ENCODE results near the gene UBL4A. TPM values are rescaled to one million over a fixed set of nuclear protein-coding genes. Genes with fewer than 3 reads are reported as not detected.

The UBL4A gene
- polyA plus RNA-seq, 1 of the 3 experiments (the other 2 are of a cell fraction) = 27.8 TPM

DNA sequence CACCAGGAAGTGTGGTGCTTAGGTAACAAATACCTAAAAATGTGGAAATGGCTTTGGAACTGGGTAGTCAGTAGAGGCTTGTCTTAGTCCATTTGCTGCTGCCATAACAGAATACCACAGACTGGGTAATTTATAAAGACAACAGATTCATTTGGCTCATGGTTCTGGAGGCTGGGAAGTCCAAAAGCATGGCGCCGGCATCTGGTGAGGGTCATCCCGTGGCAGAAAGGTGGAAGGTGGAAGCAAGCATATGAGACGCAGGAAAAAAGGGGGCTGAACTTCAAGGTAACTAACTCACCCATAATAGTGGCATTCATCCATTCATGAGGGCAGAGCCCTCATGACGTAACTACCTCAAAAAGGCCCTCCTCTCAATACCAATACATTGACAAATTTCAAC lies 23.0 kb upstream of the UBL4A start:
- no peak overlapping the region for H3K4me3 ChIP-seq (ENCODE audit: low read depth in 2 of 2, low read length in 1 of 2)
- no peaks in the 10 kb centered on the region for H3F3A ChIP-seq (replicated peaks; ENCODE audit: insufficient read depth)
- DNase-seq = no peak
- no peaks in the 10 kb centered on the region for H4K20me1 ChIP-seq (ENCODE audit: insufficient read depth)
- H3K4me1 ChIP-seq (ENCODE audit: control insufficient read depth in 1 of 2, insufficient read depth in 2 of 2, low read depth in 1 of 2, low read length in 1 of 2) = no peaks in the 10 kb centered on the region
- ChIA-PET CTCF (no interaction called here), POLR2A (no interaction called here)
- no peaks in the 10 kb centered on the region for H3K9me2 ChIP-seq
- H3K27me3 ChIP-seq (ENCODE audit: insufficient read depth) = no peaks in the 10 kb centered on the region; the same call in 1 of the 2 replicates
- H2AFZ ChIP-seq (ENCODE audit: low read depth) = no peak overlapping the region
- H3K27ac ChIP-seq (ENCODE audit: low read depth in 2 of 2, low read length in 1 of 2) = no peak overlapping the region
- no peak overlapping the region for H3K4me2 ChIP-seq
- WGBS (ENCODE audit: low lambda C conversion rate) = 69% methylated on average over 5 of the region's 5 CpGs
- H3K9me3 ChIP-seq = no peaks in the 10 kb centered on the region
- H3K79me2 ChIP-seq (ENCODE audit: insufficient read depth) = no peaks in the 10 kb centered on the region
- no peak overlapping the region for H3K9ac ChIP-seq
- H3K36me3 ChIP-seq (replicated peaks in 1 of 2; ENCODE audit: control insufficient read depth in 1 of 2, insufficient read depth in 2 of 2, low read length in 1 of 2) = no peaks in the 10 kb centered on the region
- TF ChIP-seq RFX5 (IDR thresholded peaks at IDR 0.05; ENCODE audit: low read length) = no peak
- TF ChIP-seq POLR2AphosphoS5 (IDR thresholded peaks at IDR 0.05; ENCODE audit: low read depth, low read length) = no peak
- TF ChIP-seq GABPA (IDR thresholded peaks at IDR 0.05; ENCODE audit: low read depth) = no peak
- no peak for TF ChIP-seq CHD2 (IDR thresholded peaks at IDR 0.05; ENCODE audit: low read length, partially characterized antibody)
- no peak for TF ChIP-seq RCOR1 (IDR thresholded peaks at IDR 0.05; ENCODE audit: low read length)
- no peak for TF ChIP-seq SMC3 (IDR thresholded peaks at IDR 0.05; ENCODE audit: low read depth, low read length)

DNA sequence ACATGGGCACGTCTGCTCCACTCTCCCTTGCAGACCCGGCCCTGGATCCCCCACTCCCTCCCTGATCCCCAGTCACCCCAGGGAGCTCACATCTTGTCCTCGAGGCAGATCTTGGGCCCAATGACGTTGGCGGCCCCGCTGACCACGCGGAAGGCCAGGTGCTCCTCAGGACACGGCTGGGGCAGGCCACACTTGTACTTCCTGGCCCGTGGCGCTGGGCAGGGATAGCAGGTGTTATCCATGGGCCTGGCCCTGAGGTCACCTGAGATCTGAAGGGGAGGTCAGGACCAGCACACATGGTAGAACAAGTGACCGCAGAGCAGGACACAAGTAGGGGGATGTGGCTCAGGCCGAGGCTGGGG lies 21.9 kb upstream of the UBL4A start:
- POLR2A ChIA-PET = no interaction called here
- H3K9ac ChIP-seq = no peak overlapping the region
- TF ChIP-seq EZH2phosphoT487 (IDR thresholded peaks at IDR 0.05; ENCODE audit: borderline replicate concordance, low read depth) (no peak), MXI1 (IDR thresholded peaks at IDR 0.05; ENCODE audit: low read depth, low read length) (no peak), MEF2A (IDR thresholded peaks at IDR 0.05; ENCODE audit: borderline replicate concordance, low read depth) (no peak), EP300 (IDR thresholded peaks at IDR 0.05; ENCODE audit: borderline replicate concordance in 1 of 2, low read depth in 1 of 2, low read length in 1 of 2) (no peak), NRF1 (IDR thresholded peaks at IDR 0.05; ENCODE audit: low read depth, low read length) (no peak)
- no peak overlapping the region for H3K4me2 ChIP-seq
- H2AFZ ChIP-seq (ENCODE audit: low read depth) = no peak overlapping the region
- H3K9me3 ChIP-seq = no peaks in the 10 kb centered on the region
- 41% methylated on average over 8 of the region's 13 CpGs for WGBS (ENCODE audit: low lambda C conversion rate)
- H3K27ac ChIP-seq (ENCODE audit: low read depth in 2 of 2, low read length in 1 of 2) = no peak overlapping the region
- DNase-seq = no peak
- H4K20me1 ChIP-seq (ENCODE audit: insufficient read depth) = no peaks in the 10 kb centered on the region
- no peaks in the 10 kb centered on the region for H3K36me3 ChIP-seq (replicated peaks in 1 of 2; ENCODE audit: control insufficient read depth in 1 of 2, insufficient read depth in 2 of 2, low read length in 1 of 2)
- no peaks in the 10 kb centered on the region for H3K9me2 ChIP-seq
- no peaks in the 10 kb centered on the region; the same call in 1 of the 2 replicates for H3K27me3 ChIP-seq (ENCODE audit: insufficient read depth)
- no peaks in the 10 kb centered on the region for H3F3A ChIP-seq (replicated peaks; ENCODE audit: insufficient read depth)
- no peaks in the 10 kb centered on the region for H3K79me2 ChIP-seq (ENCODE audit: insufficient read depth)
- CTCF ChIA-PET = no interaction called here
- H3K4me1 ChIP-seq (ENCODE audit: control insufficient read depth in 1 of 2, insufficient read depth in 2 of 2, low read depth in 1 of 2, low read length in 1 of 2) = no peaks in the 10 kb centered on the region
- no peak overlapping the region for H3K4me3 ChIP-seq (ENCODE audit: low read depth in 2 of 2, low read length in 1 of 2)

DNA sequence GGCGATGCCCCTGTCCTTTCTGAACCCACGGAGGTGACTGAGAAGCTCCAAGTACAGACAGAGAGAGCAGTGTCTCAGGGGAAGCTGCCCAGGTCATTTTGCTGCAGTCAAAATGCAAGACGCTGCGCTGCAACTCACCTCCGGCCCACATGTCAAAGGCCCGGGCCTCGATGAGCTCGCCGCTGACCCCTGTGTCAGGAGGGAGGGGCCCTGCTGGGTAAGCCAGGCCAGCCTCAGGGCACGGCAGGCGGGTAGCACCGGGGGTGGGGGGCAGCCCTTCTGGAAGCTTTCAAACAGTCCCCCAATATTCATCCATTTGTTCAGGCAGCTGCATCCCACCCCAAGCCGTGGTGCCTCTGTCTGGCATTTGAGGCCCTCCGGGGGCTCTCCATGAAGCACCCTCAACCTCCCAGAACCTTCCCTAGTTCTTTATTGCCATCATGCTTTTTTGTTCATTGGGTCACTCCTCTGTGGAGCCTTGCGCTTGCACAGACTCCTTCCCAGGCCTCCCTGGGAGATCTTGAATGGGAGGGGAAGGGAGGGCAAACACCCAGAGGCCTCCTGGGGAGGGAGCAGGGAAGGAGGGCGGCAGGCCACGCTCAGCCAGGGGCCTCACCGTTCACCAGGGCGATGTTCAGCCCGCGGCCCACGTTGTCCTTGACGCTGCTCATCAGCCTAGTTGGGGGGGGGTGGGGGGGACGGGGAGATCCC lies 21.4 kb upstream of the UBL4A start:
- H3K4me2 ChIP-seq = no peak overlapping the region
- no peaks in the 10 kb centered on the region for H3K9me2 ChIP-seq
- no peak overlapping the region for H3K9ac ChIP-seq
- ChIA-PET CTCF (no interaction called here), POLR2A (no interaction called here)
- H3K9me3 ChIP-seq = no peaks in the 10 kb centered on the region
- H3K4me1 ChIP-seq (ENCODE audit: control insufficient read depth in 1 of 2, insufficient read depth in 2 of 2, low read depth in 1 of 2, low read length in 1 of 2) = no peaks in the 10 kb centered on the region
- no peak overlapping the region for H2AFZ ChIP-seq (ENCODE audit: low read depth)
- no peak for DNase-seq
- no peaks in the 10 kb centered on the region for H3K36me3 ChIP-seq (replicated peaks in 1 of 2; ENCODE audit: control insufficient read depth in 1 of 2, insufficient read depth in 2 of 2, low read length in 1 of 2)
- no peaks in the 10 kb centered on the region for H3F3A ChIP-seq (replicated peaks; ENCODE audit: insufficient read depth)
- no peaks in the 10 kb centered on the region for H4K20me1 ChIP-seq (ENCODE audit: insufficient read depth)
- 49% methylated on average over 5 of the region's 24 CpGs for WGBS (ENCODE audit: low lambda C conversion rate)
- H3K4me3 ChIP-seq (ENCODE audit: low read depth in 2 of 2, low read length in 1 of 2) = no peak overlapping the region
- no peaks in the 10 kb centered on the region for H3K79me2 ChIP-seq (ENCODE audit: insufficient read depth)
- H3K27me3 ChIP-seq (ENCODE audit: insufficient read depth) = no peaks in the 10 kb centered on the region; the same call in 1 of the 2 replicates
- H3K27ac ChIP-seq (ENCODE audit: low read depth in 2 of 2, low read length in 1 of 2) = no peak overlapping the region
- no peak for TF ChIP-seq FOXJ3 (CRISPR knock-in tag; IDR thresholded peaks at IDR 0.05)
- no peak for TF ChIP-seq TAF1 (IDR thresholded peaks at IDR 0.05; ENCODE audit: borderline replicate concordance, low read depth, low read length)
- TF ChIP-seq ELF1 (IDR thresholded peaks at IDR 0.05) = no peak
- TF ChIP-seq POLR2AphosphoS5 (IDR thresholded peaks at IDR 0.05; ENCODE audit: low read depth, low read length) = no peak
- TF ChIP-seq RFX5 (IDR thresholded peaks at IDR 0.05; ENCODE audit: low read length) = no peak
- TF ChIP-seq, protein P1, sequence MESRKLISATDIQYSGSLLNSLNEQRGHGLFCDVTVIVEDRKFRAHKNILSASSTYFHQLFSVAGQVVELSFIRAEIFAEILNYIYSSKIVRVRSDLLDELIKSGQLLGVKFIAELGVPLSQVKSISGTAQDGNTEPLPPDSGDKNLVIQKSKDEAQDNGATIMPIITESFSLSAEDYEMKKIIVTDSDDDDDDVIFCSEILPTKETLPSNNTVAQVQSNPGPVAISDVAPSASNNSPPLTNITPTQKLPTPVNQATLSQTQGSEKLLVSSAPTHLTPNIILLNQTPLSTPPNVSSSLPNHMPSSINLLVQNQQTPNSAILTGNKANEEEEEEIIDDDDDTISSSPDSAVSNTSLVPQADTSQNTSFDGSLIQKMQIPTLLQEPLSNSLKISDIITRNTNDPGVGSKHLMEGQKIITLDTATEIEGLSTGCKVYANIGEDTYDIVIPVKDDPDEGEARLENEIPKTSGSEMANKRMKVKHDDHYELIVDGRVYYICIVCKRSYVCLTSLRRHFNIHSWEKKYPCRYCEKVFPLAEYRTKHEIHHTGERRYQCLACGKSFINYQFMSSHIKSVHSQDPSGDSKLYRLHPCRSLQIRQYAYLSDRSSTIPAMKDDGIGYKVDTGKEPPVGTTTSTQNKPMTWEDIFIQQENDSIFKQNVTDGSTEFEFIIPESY (IDR thresholded peaks at IDR 0.05; ENCODE audit: borderline replicate concordance, low read depth) = no peak
- no peak for TF ChIP-seq EP300 (IDR thresholded peaks at IDR 0.05; ENCODE audit: borderline replicate concordance in 1 of 2, low read depth in 1 of 2, low read length in 1 of 2)
- TF ChIP-seq MEF2A (IDR thresholded peaks at IDR 0.05; ENCODE audit: borderline replicate concordance, low read depth) = no peak
- TF ChIP-seq, protein P2, sequence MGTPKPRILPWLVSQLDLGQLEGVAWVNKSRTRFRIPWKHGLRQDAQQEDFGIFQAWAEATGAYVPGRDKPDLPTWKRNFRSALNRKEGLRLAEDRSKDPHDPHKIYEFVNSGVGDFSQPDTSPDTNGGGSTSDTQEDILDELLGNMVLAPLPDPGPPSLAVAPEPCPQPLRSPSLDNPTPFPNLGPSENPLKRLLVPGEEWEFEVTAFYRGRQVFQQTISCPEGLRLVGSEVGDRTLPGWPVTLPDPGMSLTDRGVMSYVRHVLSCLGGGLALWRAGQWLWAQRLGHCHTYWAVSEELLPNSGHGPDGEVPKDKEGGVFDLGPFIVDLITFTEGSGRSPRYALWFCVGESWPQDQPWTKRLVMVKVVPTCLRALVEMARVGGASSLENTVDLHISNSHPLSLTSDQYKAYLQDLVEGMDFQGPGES (IDR thresholded peaks at IDR 0.05; ENCODE audit: low read depth, low read length) = no peak
- TF ChIP-seq, protein P3, sequence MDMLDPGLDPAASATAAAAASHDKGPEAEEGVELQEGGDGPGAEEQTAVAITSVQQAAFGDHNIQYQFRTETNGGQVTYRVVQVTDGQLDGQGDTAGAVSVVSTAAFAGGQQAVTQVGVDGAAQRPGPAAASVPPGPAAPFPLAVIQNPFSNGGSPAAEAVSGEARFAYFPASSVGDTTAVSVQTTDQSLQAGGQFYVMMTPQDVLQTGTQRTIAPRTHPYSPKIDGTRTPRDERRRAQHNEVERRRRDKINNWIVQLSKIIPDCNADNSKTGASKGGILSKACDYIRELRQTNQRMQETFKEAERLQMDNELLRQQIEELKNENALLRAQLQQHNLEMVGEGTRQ (IDR thresholded peaks at IDR 0.05; ENCODE audit: borderline replicate concordance, low read depth, low read length) = no peak
- no peak for TF ChIP-seq FOSL2 (IDR thresholded peaks at IDR 0.05; ENCODE audit: borderline replicate concordance, low read depth)
